CD4-positive, alpha-beta T cell treated with Interleukin-1 beta for 1 hour (primary cell): ENCODE measurements around the gene CYP17A1.
"Not testable (repeated sequence)": the region's sequence is repeated elsewhere in the genome, so short reads cannot be mapped to it uniquely, and the experiment has no call there.

Experiments
- DNase-seq, 2 donors: peaks; one replicate each; pipeline ENCODE4 v3.0.0-alpha.2; 2020 to 2022

Gene CYP17A1

DNA sequence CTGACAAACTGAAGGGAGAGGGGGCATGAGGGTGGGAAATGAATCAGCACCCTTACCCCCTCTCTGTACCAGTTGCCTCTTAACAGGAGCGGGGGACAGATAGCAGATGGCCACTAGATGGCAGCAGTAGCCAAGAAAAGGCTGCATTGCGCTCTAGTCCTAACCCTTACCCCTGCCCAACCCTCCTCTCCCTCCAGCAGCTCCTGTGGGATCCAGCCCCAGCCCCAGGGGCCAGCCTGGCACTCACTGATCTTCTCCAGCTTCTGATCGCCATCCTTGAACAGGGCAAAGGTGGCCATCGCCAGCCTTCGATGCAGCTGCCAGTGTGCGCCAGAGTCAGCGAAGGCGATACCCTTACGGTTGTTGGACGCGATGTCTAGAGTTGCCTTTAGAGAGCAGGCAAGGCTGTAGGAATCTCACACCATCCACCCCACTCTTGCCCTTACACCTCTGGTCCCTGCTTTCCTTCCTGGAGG, 2.2 kb downstream of the CYP17A1 start:
- DNase-seq = peak; percentile 70 to 72

DNA sequence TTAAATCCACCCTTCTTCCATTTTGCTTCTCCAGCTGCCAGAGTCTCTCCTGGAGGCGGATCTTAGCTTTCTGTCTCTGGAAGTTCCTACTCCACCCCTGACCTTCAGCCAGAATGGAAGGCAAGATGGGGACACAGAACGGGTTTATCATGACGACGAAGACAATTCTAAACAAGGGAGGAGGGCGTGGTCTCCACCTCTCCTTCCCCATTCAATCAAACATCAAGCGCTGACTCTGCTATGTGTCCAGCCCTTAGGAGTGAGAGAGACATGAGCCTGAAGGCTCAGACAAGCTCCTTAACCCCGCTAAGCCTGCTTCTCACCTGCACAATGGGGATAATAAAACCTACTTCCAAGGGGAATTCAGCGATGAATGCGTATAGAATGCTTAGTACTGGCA, 3.1 kb downstream of the CYP17A1 start:
- no peak for DNase-seq

GRCh38 chr10:102832987-102833386, 4.2 kb downstream of the CYP17A1 start:
- DNase-seq = no peak

GRCh38 chr10:102832248-102832647, 5.0 kb downstream of the CYP17A1 start:
- no peak for DNase-seq

DNA sequence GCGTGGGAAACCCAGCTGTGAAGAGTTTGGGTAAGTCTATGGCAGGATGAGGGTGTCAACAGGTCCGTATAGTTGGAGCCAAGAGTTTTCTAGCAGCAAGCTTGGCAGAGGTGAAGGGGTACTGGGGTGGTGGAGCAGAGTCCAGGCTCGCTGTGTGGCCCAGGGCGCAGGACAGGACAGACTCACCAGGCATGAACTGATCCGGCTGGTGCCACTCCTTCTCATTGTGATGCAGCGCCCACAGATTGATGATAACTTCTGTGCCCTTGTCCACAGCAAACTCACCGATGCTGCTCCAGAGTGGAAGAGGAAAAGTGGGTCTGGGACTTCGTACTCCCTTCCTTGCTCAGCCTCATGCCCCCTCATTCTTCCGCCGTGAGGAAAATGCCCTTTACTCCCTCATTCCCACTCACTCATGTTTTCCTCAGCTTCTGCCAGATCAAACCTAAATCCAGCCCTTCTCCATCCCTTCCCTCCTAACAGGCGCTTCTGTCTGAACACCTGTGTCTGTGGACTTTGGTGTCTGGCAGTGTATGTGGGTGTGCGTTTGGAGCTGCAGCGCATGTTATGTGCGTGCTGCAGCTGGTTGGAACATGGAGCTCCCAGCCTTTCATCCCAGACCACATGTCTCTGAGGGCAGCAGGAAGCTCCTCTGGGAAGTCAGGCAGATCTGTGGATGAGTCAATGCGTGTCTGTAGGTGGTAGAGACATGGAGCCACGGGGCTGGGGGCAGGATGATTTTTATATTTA, 5.7 kb downstream of the CYP17A1 start:
- no peak for DNase-seq

- DNase-seq = no peak
Observed at GRCh38 chr10:102827597-102827975, 9.6 kb downstream of the CYP17A1 start.

GRCh38 chr10:102826148-102826796, 10.9 kb downstream of the CYP17A1 start:
- no peak for DNase-seq

DNA sequence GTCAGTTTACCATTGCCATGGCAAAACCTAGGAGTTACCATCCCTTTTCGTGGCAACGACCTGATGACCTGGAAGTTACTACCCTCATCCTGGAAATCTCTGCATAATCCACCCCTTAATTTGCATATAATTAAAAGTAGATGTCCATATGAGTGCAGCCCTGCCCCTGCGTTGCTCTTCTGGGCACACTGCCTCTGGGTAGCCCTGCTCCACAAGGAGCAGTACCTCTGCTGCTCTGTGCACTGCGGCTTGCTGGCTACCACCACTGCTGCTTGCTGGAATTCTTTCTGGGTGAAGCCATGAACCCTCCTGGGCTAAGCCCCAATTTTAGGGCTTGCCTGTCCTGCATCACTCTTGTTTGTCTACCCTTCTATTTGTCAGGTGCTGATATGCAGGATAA, 12.5 kb downstream of the CYP17A1 start:
- no peak for DNase-seq

GRCh38 chr10:102822222-102822621, 15.0 kb downstream of the CYP17A1 start:
- no peak for DNase-seq

DNA sequence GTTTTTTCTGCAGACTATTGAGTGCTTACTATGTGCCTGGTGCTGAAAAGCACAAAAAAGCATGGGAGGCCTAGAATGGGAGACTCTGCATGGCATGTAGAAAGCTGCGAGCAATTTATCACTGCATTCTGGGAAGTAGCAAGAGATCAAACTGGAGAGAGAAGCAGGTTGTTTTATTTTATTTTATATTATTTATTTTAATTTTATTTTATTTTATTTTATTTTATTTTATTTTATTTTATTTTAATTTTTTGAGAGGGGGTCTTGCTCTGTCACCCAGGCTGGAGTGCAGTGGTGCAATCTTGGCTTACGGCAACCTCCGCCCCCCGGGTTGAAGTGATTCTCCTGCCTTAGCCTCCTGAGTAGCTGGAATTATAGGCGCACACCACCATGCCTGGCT, 17.2 kb downstream of the CYP17A1 start:
- DNase-seq = not testable (repeated sequence)

GRCh38 chr10:102819054-102819453, 18.2 kb downstream of the CYP17A1 start:
- peak; percentile 10 to 69 for DNase-seq

DNA sequence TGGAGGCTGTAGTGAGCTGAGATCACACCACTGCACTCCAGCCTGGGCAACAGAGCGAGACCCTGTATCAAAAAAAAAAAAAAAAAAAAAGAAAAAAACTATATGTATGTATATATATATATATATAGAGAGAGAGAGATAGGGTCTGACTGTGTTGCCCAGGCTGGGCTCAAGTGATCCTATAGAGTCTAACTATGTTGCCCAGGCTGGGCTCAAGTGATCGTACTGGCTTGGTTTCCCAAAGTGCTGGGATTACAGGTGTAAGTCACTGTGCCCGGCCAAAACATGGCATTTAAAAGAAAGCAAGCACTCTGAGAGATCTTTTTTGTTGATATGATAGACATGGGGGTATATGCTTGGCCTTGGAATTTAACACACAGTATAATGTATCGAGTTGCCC, 20.0 kb downstream of the CYP17A1 start:
- no peak for DNase-seq

GRCh38 chr10:102815790-102816549, 21.2 kb downstream of the CYP17A1 start:
- DNase-seq = peak in 1 of 2 donors; percentile 62

- DNase-seq = peak in 1 of 2 donors; percentile 32
Observed at GRCh38 chr10:102814873-102815661, 22.1 kb downstream of the CYP17A1 start.

- no peak for DNase-seq
Observed at GRCh38 chr10:102814453-102814871, 22.8 kb downstream of the CYP17A1 start.

DNA sequence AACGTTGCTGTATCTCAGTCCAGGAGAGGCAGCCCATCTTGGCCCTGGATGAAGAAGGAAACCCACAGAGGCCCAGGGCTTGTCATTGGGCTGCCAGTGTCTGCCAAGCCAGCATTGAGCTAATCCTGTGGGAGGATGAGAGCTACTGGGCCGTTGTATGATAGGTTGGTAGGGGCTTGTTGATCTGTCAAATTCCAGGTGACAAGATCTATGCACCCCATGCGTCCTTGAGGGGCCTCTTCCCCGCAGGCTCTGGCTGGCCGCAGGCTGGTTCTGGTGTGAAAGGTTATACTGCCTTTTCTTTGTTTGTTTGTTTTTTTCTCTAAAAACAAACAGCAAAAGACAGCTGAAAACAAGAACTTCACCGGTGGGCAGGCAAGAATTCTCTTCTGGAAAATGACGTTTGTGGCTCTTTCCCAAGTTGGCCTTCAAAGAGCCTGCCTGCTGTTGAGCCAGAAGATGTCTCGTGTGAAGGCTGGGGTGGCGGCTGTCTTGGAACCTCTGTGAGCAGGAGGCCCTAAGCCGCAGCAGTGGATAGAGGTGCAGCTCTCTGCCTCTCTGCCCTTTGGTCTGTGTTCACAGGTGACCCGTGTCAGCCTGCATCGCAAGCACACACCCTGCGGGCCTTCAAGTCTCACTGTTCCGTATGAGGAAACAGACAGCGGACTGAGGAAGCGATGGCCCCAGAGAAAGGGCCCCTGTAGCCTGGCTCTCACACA, 23.3 kb downstream of the CYP17A1 start:
- DNase-seq = no peak

- DNase-seq = no peak
Observed at GRCh38 chr10:102813017-102813541, 24.1 kb downstream of the CYP17A1 start.

- DNase-seq = peak in 1 of 2 donors; percentile 20
Observed at GRCh38 chr10:102812231-102812876, 24.9 kb downstream of the CYP17A1 start.

GRCh38 chr10:102811346-102811745, 25.9 kb downstream of the CYP17A1 start:
- no peak for DNase-seq

DNA sequence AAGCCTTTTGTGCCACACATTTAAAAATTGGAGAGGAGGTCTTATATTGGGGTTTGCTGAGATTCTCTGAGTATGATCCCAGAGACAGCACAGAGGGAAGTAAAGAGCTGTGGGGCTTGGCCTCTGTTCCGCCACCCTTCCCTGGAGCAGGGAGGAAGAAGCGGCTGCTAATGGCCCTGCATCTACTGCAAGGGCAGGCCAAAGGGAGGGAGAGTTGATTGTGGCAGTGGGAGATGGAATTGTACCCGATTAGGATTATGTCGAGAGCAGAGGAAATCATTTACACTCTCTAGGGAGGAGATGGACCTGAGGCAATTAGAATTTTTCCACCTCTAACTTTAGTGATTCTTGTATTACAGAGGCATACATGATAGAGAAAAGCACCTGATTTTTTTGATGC, 28.8 kb downstream of the CYP17A1 start:
- no peak for DNase-seq

GRCh38 chr10:102804382-102805055, 32.7 kb downstream of the CYP17A1 start:
- DNase-seq = no peak
